ENCODE measurements around the gene DPY19L1.
"Not testable (repeated sequence)": the region's sequence is repeated elsewhere in the genome, so short reads cannot be mapped to it uniquely, and the experiment has no call there.

GRCh38 chr7:35058571-35058970 is 21.3 kb upstream of the DPY19L1 start:
- TF ChIP-seq CTCF (conservative IDR thresholded peaks at IDR 0.05 in 1 of 2, IDR thresholded peaks at IDR 0.05 in 1 of 2; ENCODE audit: extremely low read depth in 1 of 2, insufficient read depth in 1 of 2, low read depth in 1 of 2, low read length in 2 of 2); EZH2 (IDR thresholded peaks at IDR 0.05; ENCODE audit: borderline replicate concordance, low read length): not testable (repeated sequence)
